Muscle of leg (tissue), 11 donors: ENCODE results near the gene PLA2G4B. TPM values are rescaled to one million over a fixed set of nuclear protein-coding genes. Genes with fewer than 3 reads are reported as not detected.

Source experiments
- DNase-seq: peaks from one replicate; pipeline ENCODE4 v3.0.0; 2013
- H3K27ac ChIP-seq: one replicate; pipeline ENCODE4 v1.5.1; 2013; ENCODE audit warnings: mild to moderate bottlenecking, low read length, control low read depth
- H3K27me3 ChIP-seq: one replicate; pipeline ENCODE4 v1.6.1; 2013; ENCODE audit warnings: low read length; ENCODE audit not compliant: control insufficient read depth, insufficient read depth
- H3K36me3 ChIP-seq: one replicate; pipeline ENCODE4 v1.6.1; 2013; ENCODE audit warnings: low read length; ENCODE audit not compliant: control insufficient read depth, insufficient read depth
- H3K4me1 ChIP-seq: one replicate; pipeline ENCODE4 v1.6.1; 2013; ENCODE audit warnings: low read length; ENCODE audit not compliant: control insufficient read depth, insufficient read depth
- H3K4me3 ChIP-seq: one replicate; pipeline ENCODE4 v1.5.1; 2013; ENCODE audit warnings: low read length, control low read depth
- H3K9me3 ChIP-seq: replicated peaks from 2 replicates; pipeline ENCODE4 v1.6.1; 2013; ENCODE audit warnings: low read depth, low read length; ENCODE audit not compliant: control insufficient read depth
- WGBS: methylation state at CpG from one replicate; pipeline ENCODE4 v1.1.5; 2013; ENCODE audit warnings: missing lambda C conversion rate; ENCODE audit not compliant: insufficient coverage; 5-methylcytosine and 5-hydroxymethylcytosine counted together
- polyA plus RNA-seq, 8 donors: library from polyadenylated mRNA; unstranded; fragments of 120-200 nt; gene quantifications; one replicate each; pipeline versions ENCODE4 v1.2.1 to v1.2.3, GENCODE V29; 2013; ENCODE audit warnings: inconsistent platforms in 1 of 8, low replicate concordance in 1 of 8; ENCODE audit not compliant: insufficient read length in 8 of 8, insufficient read depth in 1 of 8
- total RNA-seq: library from RNA; stranded (reverse); fragments of 120-200 nt; gene quantifications from one replicate; pipeline ENCODE4 v1.2.4, GENCODE V29; 2013

PLA2G4B gene
- total and polyA plus RNA-seq, 9 donors, result 3.4 to 11.7 (median 7.2) TPM

DNA sequence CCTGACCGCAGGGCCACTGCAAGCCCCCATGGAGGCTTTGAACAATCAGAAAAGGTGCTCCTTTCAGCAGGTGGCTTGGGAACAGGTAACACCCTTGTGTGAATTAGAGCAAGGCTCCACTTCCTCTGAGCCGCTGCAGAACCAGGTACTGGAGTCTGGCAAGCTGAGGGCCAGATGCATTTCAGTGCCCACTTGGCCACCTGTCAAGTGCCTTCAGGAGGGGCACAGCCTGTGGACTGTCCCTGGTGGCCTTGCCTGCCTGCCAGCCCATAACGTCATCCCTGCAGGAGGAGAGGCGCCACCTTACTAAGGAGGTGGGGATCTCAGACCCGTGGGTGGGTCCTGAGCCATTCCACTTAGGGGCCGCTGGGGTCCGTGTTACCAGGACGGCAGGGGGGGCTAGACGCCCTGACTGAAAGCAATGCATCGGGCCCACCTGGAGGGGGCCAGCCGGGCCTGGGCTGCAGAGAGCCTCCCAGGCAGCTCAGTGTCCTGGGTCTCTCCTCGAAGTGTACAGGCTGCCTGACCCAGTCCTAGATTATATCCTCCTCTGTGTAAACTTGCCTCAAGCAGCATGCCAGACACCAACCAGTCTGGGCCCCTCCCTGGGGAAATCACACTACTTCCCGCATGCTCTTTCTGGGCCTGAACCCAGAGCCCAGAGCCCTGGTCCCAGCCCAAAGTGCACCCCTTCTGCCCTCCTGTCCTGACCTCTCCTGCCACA, 39.1 kb downstream of the PLA2G4B start:
- WGBS, result 57% methylated on average over 13 of the region's 13 CpGs
- Histone ChIP-seq H3K36me3 (no peaks in the 10 kb centered on the region), H3K4me1 (peaks cover 26% of the 10 kb centered on the region), H3K9me3 (no peaks in the 10 kb centered on the region), H3K27me3 (peaks cover 15% of the 10 kb centered on the region), H3K4me3 (no peak overlapping the region), H3K27ac (no peak overlapping the region)
- DNase-seq, result no peak

DNA sequence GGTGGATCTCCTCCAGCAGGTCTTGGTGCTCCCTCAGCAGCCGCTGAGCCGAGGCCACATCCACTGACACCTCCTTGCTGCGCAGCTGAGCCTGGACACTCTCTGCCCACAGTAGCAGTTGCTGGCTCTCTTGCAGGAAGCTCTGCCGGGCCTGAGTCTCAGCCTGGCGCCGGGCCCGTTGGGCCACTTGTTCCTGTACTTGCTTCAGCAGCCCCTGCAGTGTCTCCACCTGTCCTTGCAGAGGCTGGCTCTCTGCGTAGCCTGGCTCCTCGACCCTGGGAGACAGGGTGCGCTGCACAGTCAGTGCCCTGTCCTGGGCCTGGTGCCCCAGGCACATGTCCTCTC, 39.7 kb downstream of the PLA2G4B start:
- WGBS, result 82% methylated on average over 10 of the region's 10 CpGs
- Histone ChIP-seq H3K4me1 (peaks cover 31% of the 10 kb centered on the region), H3K9me3 (no peaks in the 10 kb centered on the region), H3K27me3 (peaks cover 15% of the 10 kb centered on the region), H3K36me3 (no peaks in the 10 kb centered on the region), H3K27ac (no peak overlapping the region), H3K4me3 (no peak overlapping the region)
- DNase-seq, result peak; percentile 60

DNA sequence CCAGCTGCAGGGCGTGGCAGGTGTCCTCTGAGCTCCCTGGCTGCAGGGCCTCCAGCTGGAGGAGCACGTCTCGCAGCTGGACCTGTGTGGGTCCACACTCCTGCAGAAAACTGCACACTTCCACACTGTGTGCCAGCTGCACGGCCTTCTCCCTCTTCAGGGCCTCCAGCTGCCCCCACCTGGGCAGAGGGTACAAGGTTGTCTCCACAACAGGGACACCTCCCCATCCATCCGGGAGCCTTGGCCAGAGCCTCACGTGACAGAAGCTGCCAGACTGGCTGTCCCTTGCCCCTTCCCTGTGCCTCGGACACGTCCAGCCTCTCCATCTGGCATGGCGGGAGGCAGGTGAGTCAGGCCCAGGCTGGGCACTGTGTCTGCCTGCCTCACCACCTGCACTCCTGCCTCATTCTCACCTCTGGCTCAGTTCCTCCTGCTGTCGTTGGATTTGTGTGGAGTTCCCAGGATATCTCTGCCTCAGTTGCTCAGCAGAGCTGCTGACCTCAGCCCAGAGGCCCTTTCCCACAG, 40.7 kb downstream of the PLA2G4B start:
- DNase-seq, result no peak
- H3K4me1 ChIP-seq, result peaks cover 34% of the 10 kb centered on the region

DNA sequence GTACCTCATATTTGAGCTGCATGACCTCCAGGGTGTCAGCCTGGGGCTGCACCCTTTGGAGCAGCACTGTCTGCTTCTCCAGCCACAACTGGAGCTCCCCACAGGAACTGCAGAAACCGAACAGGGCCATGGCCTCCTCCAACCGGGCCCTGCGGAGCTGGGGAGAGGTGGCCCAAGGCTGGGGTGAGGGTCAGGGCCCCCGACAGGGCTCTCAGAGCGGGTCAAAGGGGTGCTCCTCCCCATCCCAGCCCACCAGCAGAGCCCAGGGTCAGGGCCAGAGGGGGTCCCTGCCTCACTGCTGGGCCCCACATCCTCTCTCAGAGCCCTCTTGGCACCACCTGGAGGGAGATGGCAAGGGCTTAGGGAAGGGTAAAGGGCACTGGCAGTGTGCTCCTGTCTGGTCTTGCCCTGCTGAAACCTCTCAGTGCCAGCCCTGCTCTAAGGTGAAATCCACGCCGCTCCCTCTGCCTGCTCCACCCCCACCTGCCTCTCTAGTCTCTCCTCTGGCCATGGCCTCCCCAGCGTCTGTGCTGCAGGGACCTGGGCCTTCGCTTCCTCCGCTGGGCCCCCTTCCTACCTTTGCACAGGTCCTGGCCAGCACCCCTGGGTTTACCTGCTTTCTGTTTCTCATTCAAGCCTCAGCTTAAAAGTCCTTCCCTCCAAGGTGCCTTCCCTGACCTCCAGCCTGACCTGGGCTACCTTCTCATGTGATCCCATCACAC, 41.7 kb downstream of the PLA2G4B start:
- no peak for DNase-seq
- H3K4me1 ChIP-seq, result peaks cover 34% of the 10 kb centered on the region
- no peaks in the 10 kb centered on the region for H3K9me3 ChIP-seq
- 97% methylated on average over 6 of the region's 10 CpGs for WGBS
- no peaks in the 10 kb centered on the region for H3K36me3 ChIP-seq
- H3K27ac ChIP-seq, result no peak overlapping the region
- no peak overlapping the region for H3K4me3 ChIP-seq
- H3K27me3 ChIP-seq, result peaks cover 15% of the 10 kb centered on the region

More for the DNA sequence above, 40.7 kb downstream of the PLA2G4B start:
- Histone ChIP-seq H3K36me3 (no peaks in the 10 kb centered on the region), H3K27me3 (peaks cover 15% of the 10 kb centered on the region), H3K4me3 (no peak overlapping the region), H3K9me3 (no peaks in the 10 kb centered on the region), H3K27ac (no peak overlapping the region)
- WGBS, result 90% methylated on average over 9 of the region's 10 CpGs

DNA sequence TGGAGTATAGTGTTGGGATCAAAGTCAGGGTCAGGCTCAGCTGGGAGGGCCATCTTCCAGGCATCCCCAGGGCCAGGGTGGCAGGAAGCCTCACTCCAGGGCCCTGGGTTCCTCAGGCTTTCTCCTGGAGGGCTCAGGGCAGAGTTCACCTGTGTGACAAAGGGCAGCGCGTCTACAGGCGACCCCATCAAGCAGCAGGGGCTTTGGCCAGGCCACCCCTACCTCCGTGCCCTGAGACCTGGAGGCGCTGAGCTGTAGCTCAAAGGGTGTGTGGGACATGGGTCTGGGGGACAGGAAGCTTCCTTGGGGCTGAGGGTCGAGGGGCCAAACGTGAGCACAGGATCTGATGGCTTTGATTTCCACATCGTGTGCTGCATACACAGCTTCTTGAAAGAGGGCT, 42.4 kb downstream of the PLA2G4B start:
- Histone ChIP-seq H3K9me3 (no peaks in the 10 kb centered on the region), H3K27ac (no peak overlapping the region), H3K4me1 (peaks cover 36% of the 10 kb centered on the region), H3K4me3 (no peak overlapping the region), H3K27me3 (peaks cover 15% of the 10 kb centered on the region), H3K36me3 (peaks cover 5% of the 10 kb centered on the region)
- DNase-seq, result no peak
- WGBS, result 88% methylated on average over 7 of the region's 8 CpGs

DNA sequence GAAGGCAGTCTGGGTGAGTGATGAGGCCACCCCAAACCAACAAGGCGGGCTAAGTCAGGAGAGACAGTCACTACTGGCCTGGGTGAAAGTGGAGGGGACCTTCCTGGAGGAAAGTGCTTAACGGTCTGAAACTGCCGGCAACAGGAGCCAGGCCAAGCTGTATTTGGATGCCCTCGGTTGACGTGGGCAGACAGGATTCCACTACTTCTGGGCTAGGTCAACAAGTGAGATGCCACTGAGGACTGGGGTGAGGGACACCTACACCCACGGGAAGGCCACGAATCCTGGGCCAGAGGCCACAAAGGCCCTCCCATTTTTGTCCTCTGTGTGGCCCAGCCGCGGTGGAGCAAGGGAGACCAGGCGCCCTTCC, 42.9 kb downstream of the PLA2G4B start:
- no peak overlapping the region for H3K27ac ChIP-seq
- H3K4me3 ChIP-seq, result no peak overlapping the region
- DNase-seq, result no peak
- H3K9me3 ChIP-seq, result no peaks in the 10 kb centered on the region
- 36% methylated on average over 10 of the region's 10 CpGs for WGBS
- H3K27me3 ChIP-seq, result peaks cover 15% of the 10 kb centered on the region
- peaks cover 39% of the 10 kb centered on the region for H3K4me1 ChIP-seq
- H3K36me3 ChIP-seq, result peaks cover 5% of the 10 kb centered on the region

DNA sequence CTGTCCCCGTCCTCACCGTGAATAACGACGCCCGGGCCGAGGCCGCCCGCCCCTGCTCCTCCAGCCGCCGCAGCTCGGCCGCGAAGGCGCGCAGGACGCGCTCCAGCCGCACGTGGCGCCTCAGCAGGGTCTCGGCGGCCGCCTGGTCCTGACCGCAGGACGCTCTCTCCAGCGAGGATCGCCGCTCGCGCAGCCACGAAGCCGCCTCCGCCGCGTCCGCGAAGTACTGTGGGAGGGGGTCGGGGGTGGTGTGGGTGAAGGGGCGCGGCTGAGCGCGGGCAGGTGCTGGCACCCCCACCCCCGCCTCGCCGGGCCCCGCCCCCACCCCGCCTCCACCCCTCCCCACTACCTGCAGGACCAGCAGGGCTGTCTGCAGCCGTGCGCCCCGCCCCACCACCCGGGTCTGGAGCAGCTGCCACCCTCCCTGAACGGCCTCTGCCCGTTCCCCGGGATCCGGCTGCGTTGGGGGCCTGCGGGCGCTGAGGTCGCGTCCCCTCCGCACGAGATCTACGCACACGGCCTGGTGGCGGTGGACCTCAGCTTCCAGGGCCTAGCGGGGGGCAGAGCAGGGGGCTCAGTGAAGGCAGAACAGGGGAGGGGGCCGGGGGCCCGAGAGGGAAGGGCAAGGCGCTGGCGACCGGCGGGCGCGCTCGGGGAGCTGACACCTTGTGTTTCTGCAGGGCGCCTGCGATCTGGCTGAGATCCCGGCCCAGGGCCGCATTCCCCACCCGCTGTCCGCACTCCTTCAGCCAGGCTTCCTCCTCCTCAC, 43.5 kb downstream of the PLA2G4B start:
- peaks cover 34% of the 10 kb centered on the region for H3K4me1 ChIP-seq
- no peak overlapping the region for H3K27ac ChIP-seq
- H3K9me3 ChIP-seq, result no peaks in the 10 kb centered on the region
- DNase-seq, result peak; percentile 30
- 7% methylated on average over 58 of the region's 81 CpGs for WGBS
- H3K27me3 ChIP-seq, result peaks cover 15% of the 10 kb centered on the region
- peak overlapping the region; percentile 15 for H3K4me3 ChIP-seq
- peaks cover 5% of the 10 kb centered on the region for H3K36me3 ChIP-seq

DNA sequence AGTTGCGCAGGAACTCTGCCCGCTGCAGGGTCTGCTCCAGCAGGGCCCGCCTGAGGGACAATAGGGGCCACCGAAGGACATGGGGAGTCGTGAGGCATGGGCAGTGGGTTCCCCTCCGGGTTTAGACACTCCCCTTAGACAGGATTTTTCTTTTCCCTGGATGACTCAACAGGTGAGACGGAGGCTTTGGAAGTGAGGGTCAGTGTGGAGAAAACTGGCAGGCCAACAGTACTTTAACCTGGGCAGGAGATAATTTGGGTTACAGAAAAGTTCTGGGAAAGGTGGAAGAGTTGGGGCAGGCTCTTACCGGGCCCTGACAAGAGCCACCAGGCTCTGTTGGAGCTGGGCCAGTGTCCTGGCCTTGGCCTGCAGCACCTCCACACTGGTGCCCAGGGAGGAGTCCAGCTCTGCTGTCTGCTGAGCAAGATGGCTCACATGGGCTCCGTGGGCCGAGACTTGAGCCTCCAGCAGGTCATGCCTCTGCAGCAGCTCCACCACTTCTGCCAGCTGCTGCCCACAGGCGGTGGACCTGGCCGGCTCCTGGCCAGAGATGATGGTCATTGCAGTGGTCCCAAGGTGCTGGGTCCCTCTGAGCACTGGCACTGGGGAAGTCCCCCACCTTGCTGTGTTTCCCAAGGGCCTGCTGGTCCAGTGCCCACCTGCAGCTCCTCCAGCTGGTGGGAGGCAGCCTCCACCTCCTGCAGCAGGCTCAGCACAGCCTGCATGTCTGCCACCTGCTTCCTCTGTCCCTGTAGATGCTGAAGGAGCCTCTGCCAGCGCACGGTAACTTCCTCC, 44.2 kb downstream of the PLA2G4B start:
- H3K27ac ChIP-seq, result no peak overlapping the region
- H3K4me1 ChIP-seq, result peaks cover 27% of the 10 kb centered on the region
- H3K9me3 ChIP-seq, result no peaks in the 10 kb centered on the region
- 81% methylated on average over 6 of the region's 14 CpGs for WGBS
- H3K4me3 ChIP-seq, result no peak overlapping the region
- H3K27me3 ChIP-seq, result peaks cover 15% of the 10 kb centered on the region
- DNase-seq, result no peak
- peaks cover 5% of the 10 kb centered on the region for H3K36me3 ChIP-seq

DNA sequence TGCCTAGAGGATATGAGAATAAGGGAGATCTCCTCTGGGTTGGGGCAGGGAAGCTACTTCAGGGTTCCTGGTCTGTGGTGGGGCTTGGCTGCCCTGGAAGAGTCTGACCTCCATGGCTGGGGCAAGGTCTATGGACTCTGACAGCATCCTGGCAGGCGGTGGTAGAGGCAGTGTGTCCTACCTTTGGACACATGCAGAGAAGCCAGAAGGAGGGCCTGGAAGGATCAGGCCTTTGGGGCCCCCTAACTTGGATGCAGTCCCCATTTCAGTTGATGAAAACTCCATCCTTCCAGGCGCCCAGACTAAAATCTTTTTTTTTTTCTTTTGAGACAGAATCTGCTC, 44.8 kb downstream of the PLA2G4B start:
- no peaks in the 10 kb centered on the region for H3K9me3 ChIP-seq
- no peak overlapping the region for H3K27ac ChIP-seq
- DNase-seq, result no peak
- no peak overlapping the region for H3K4me3 ChIP-seq
- WGBS, result 75% methylated on average over 2 of the region's 2 CpGs
- H3K4me1 ChIP-seq, result peaks cover 23% of the 10 kb centered on the region
- H3K27me3 ChIP-seq, result peaks cover 15% of the 10 kb centered on the region
- peaks cover 5% of the 10 kb centered on the region for H3K36me3 ChIP-seq
